ENCODE data around the gene TGDS. TPM values are rescaled to one million over a fixed set of nuclear protein-coding genes. Genes with fewer than 3 reads are reported as not detected.
A peak's percentile ranks its signal among the peaks of the same experiment; 100 is the strongest.
"Not testable (repeated sequence)": the region's sequence is repeated elsewhere in the genome, so short reads cannot be mapped to it uniquely, and the experiment has no call there.

Gene TGDS
- total RNA-seq = 10 to 100 TPM; 17.2 to 19.2 TPM

- Mint-ChIP-seq H3K4me3 (peak within 1 kb of the TSS; percentile 84), H3K4me1 (ENCODE audit: low read depth) (peaks cover 43% of the 10 kb centered on the region), H3K9me3 (ENCODE audit: insufficient read depth) (no peaks in the 10 kb centered on the region), H3K36me3 (ENCODE audit: low read depth) (peaks cover 24% of the 10 kb centered on the region), H3K27ac (peak within 1 kb of the TSS; percentile 89), H3K27me3 (ENCODE audit: low read depth) (no peaks in the 10 kb centered on the region)
- ATAC-seq (peak; percentile 97), DNase-seq (peak; percentile 94)
- ChIA-PET CTCF (interaction anchor here (0.8 to 2.9 kb wide), 8 partner anchors 9 to 162 kb away, joined by 3 to 32 read pairs (median 8); no protein-coding TSS in a partner anchor), POLR2A (interaction anchor here (0.7 to 1.9 kb wide), 8 partner anchors 10 to 283 kb away, joined by 3 to 35 read pairs (median 4); no protein-coding TSS in a partner anchor)
Observed at GRCh38 chr13:94595950-94596574, at the start of gene TGDS. TGDS (minus strand) TSS chr13:94596152; CDS start chr13:94596136, 16 bp downstream.

GRCh38 chr13:94641409-94641941 lies 45.5 kb upstream of the TGDS start:
- Mint-ChIP-seq H3K27ac (no peak overlapping the region), H3K4me3 (no peak overlapping the region), H3K4me1 (ENCODE audit: low read depth) (no peaks in the 10 kb centered on the region), H3K27me3 (ENCODE audit: low read depth) (peaks cover 3% of the 10 kb centered on the region), H3K9me3 (ENCODE audit: insufficient read depth) (no peaks in the 10 kb centered on the region), H3K36me3 (ENCODE audit: low read depth) (no peaks in the 10 kb centered on the region)
- no peak for DNase-seq
- ChIA-PET POLR2A (no interaction called here), CTCF (interaction anchor here (0.8 kb wide), 1 partner anchor 24 kb away, joined by 4 read pairs; no protein-coding TSS in a partner anchor)
- ATAC-seq = no peak

- Mint-ChIP-seq H3K27me3 (ENCODE audit: low read depth) (peaks cover 3% of the 10 kb centered on the region), H3K4me3 (no peak overlapping the region), H3K9me3 (ENCODE audit: insufficient read depth) (no peaks in the 10 kb centered on the region), H3K36me3 (ENCODE audit: low read depth) (no peaks in the 10 kb centered on the region), H3K4me1 (ENCODE audit: low read depth) (no peaks in the 10 kb centered on the region), H3K27ac (no peak overlapping the region)
- ATAC-seq (no peak), DNase-seq (no peak)
- CTCF ChIA-PET = no interaction called here
- POLR2A ChIA-PET = no interaction called here
Observed at GRCh38 chr13:94640721-94641120, 44.8 kb upstream of the TGDS start.

GRCh38 chr13:94637677-94638076 lies 41.7 kb upstream of the TGDS start:
- H3K27ac Mint-ChIP-seq; H3K9me3 Mint-ChIP-seq (ENCODE audit: insufficient read depth); DNase-seq; POLR2A ChIA-PET; H3K4me3 Mint-ChIP-seq; ATAC-seq; H3K36me3 Mint-ChIP-seq (ENCODE audit: low read depth); H3K27me3 Mint-ChIP-seq (ENCODE audit: low read depth); H3K4me1 Mint-ChIP-seq (ENCODE audit: low read depth): not testable (repeated sequence)
- CTCF ChIA-PET = interaction anchor here (1.2 kb wide), 1 partner anchor 17 kb away, joined by 3 read pairs; no protein-coding TSS in a partner anchor

- DNase-seq = no peak
- Mint-ChIP-seq H3K27ac (no peak overlapping the region), H3K36me3 (ENCODE audit: low read depth) (peaks cover 4% of the 10 kb centered on the region), H3K4me3 (no peak overlapping the region), H3K27me3 (ENCODE audit: low read depth) (peaks cover 1% of the 10 kb centered on the region), H3K4me1 (ENCODE audit: low read depth) (no peaks in the 10 kb centered on the region), H3K9me3 (ENCODE audit: insufficient read depth) (no peaks in the 10 kb centered on the region)
- CTCF ChIA-PET = interaction anchor here (1.2 to 1.6 kb wide), 2 partner anchors 11 to 17 kb away, joined by 3 to 4 read pairs; no protein-coding TSS in a partner anchor
- ATAC-seq = no peak
- POLR2A ChIA-PET = no interaction called here
Observed at GRCh38 chr13:94636942-94637578, 41.1 kb upstream of the TGDS start.

GRCh38 chr13:94636096-94636495 lies 40.1 kb upstream of the TGDS start:
- POLR2A ChIA-PET; H3K4me3 Mint-ChIP-seq; H3K27ac Mint-ChIP-seq; H3K9me3 Mint-ChIP-seq (ENCODE audit: insufficient read depth); H3K4me1 Mint-ChIP-seq (ENCODE audit: low read depth); H3K27me3 Mint-ChIP-seq (ENCODE audit: low read depth); DNase-seq; ATAC-seq; H3K36me3 Mint-ChIP-seq (ENCODE audit: low read depth): not testable (repeated sequence)
- CTCF ChIA-PET = interaction anchor here (1.6 kb wide), 1 partner anchor 12 kb away, joined by 4 read pairs; no protein-coding TSS in a partner anchor

GRCh38 chr13:94632226-94632980 lies 36.5 kb upstream of the TGDS start:
- no peak overlapping the region for H3K27ac Mint-ChIP-seq
- ATAC-seq (no peak), DNase-seq (no peak)
- H3K36me3 Mint-ChIP-seq (ENCODE audit: low read depth) = peaks cover 23% of the 10 kb centered on the region
- H3K9me3 Mint-ChIP-seq (ENCODE audit: insufficient read depth) = no peaks in the 10 kb centered on the region
- H3K27me3 Mint-ChIP-seq (ENCODE audit: low read depth) = no peaks in the 10 kb centered on the region
- POLR2A ChIA-PET = no interaction called here
- no peak overlapping the region for H3K4me3 Mint-ChIP-seq
- H3K4me1 Mint-ChIP-seq (ENCODE audit: low read depth) = no peaks in the 10 kb centered on the region
- CTCF ChIA-PET = no interaction called here

- Mint-ChIP-seq H3K27me3 (ENCODE audit: low read depth) (no peaks in the 10 kb centered on the region), H3K36me3 (ENCODE audit: low read depth) (peaks cover 26% of the 10 kb centered on the region), H3K4me1 (ENCODE audit: low read depth) (no peaks in the 10 kb centered on the region), H3K4me3 (no peak overlapping the region), H3K9me3 (ENCODE audit: insufficient read depth) (no peaks in the 10 kb centered on the region), H3K27ac (no peak overlapping the region)
- ChIA-PET CTCF (interaction anchor here (5.6 kb wide), 1 partner anchor 11 kb away, joined by 48 read pairs; no protein-coding TSS in a partner anchor), POLR2A (no interaction called here)
- no peak for ATAC-seq
- no peak for DNase-seq
Observed at GRCh38 chr13:94630858-94631257, 34.9 kb upstream of the TGDS start.

GRCh38 chr13:94623316-94623715 lies 27.4 kb upstream of the TGDS start:
- DNase-seq = no peak
- peaks cover 34% of the 10 kb centered on the region for H3K36me3 Mint-ChIP-seq (ENCODE audit: low read depth)
- POLR2A ChIA-PET = no interaction called here
- H3K4me3 Mint-ChIP-seq = no peak overlapping the region
- no peaks in the 10 kb centered on the region for H3K27me3 Mint-ChIP-seq (ENCODE audit: low read depth)
- CTCF ChIA-PET = interaction anchor here (11.3 kb wide), 1 partner anchor 188 kb away, joined by 294 read pairs; no protein-coding TSS in a partner anchor
- H3K27ac Mint-ChIP-seq = no peak overlapping the region
- no peak for ATAC-seq
- no peaks in the 10 kb centered on the region for H3K9me3 Mint-ChIP-seq (ENCODE audit: insufficient read depth)
- no peaks in the 10 kb centered on the region for H3K4me1 Mint-ChIP-seq (ENCODE audit: low read depth)

GRCh38 chr13:94622344-94622743 lies 26.4 kb upstream of the TGDS start:
- Mint-ChIP-seq H3K9me3 (ENCODE audit: insufficient read depth) (no peaks in the 10 kb centered on the region), H3K27me3 (ENCODE audit: low read depth) (no peaks in the 10 kb centered on the region), H3K4me1 (ENCODE audit: low read depth) (no peaks in the 10 kb centered on the region), H3K36me3 (ENCODE audit: low read depth) (peaks cover 34% of the 10 kb centered on the region), H3K4me3 (no peak overlapping the region), H3K27ac (no peak overlapping the region)
- POLR2A ChIA-PET = no interaction called here
- ATAC-seq = no peak
- DNase-seq = no peak
- CTCF ChIA-PET = interaction anchor here (5.3 to 11.3 kb wide), 2 partner anchors 7 to 187 kb away, joined by 48 to 294 read pairs; no protein-coding TSS in a partner anchor

- H3K4me3 Mint-ChIP-seq = no peak overlapping the region
- H3K9me3 Mint-ChIP-seq (ENCODE audit: insufficient read depth) = no peaks in the 10 kb centered on the region
- CTCF ChIA-PET = interaction anchor here (0.6 to 11.3 kb wide), 24 partner anchors 9 to 784 kb away, joined by 3 to 294 read pairs (median 4); partner anchors contain the start of gene TGDS
- POLR2A ChIA-PET = interaction anchor here (1.2 kb wide), 1 partner anchor 24 kb away, joined by 5 read pairs; the partner anchor contains the start of gene TGDS
- peaks cover 33% of the 10 kb centered on the region for H3K36me3 Mint-ChIP-seq (ENCODE audit: low read depth)
- no peak overlapping the region for H3K27ac Mint-ChIP-seq
- H3K27me3 Mint-ChIP-seq (ENCODE audit: low read depth) = no peaks in the 10 kb centered on the region
- H3K4me1 Mint-ChIP-seq (ENCODE audit: low read depth) = peaks cover 9% of the 10 kb centered on the region
- peak; percentile 63 for ATAC-seq
- DNase-seq = peak; percentile 38
Observed at GRCh38 chr13:94620286-94620896, 24.4 kb upstream of the TGDS start.
